ENCODE results near the gene AFAP1L2. TPM values are rescaled to one million over a fixed set of nuclear protein-coding genes. Genes with fewer than 3 reads are reported as not detected.
A peak's percentile ranks its signal among the peaks of the same experiment; 100 is the strongest.

The AFAP1L2 gene
- total RNA-seq, 4 donors from 2014 or later: 6.5 to 35.5 (median 12.9) TPM

GRCh38 chr10:114442091-114442630 is 37.9 kb upstream of the AFAP1L2 start:
- Histone ChIP-seq H3K27me3 (no peaks in the 10 kb centered on the region), H3K27ac (no peak overlapping the region), H3K4me1 (no peaks in the 10 kb centered on the region), H3K4me3 (no peak overlapping the region), H3K36me3 (peaks cover 0 to 69% (median 0%) of the 10 kb centered on the region in 3 donors), H3K9me3 (no peaks in the 10 kb centered on the region)
- no peak for DNase-seq
- no peak for TF ChIP-seq CTCF (IDR thresholded peaks at IDR 0.05)
- TF ChIP-seq POLR2A (IDR thresholded peaks at IDR 0.05): no peak

- no peak for DNase-seq
- Histone ChIP-seq H3K36me3 (peaks cover 0 to 77% (median 0%) of the 10 kb centered on the region in 3 donors), H3K4me3 (no peak overlapping the region), H3K9me3 (no peaks in the 10 kb centered on the region), H3K4me1 (no peaks in the 10 kb centered on the region), H3K27ac (no peak overlapping the region), H3K27me3 (no peaks in the 10 kb centered on the region)
- TF ChIP-seq POLR2A (IDR thresholded peaks at IDR 0.05) (no peak), CTCF (IDR thresholded peaks at IDR 0.05) (no peak)
These were observed 36.8 kb upstream of the AFAP1L2 start for GRCh38 chr10:114441107-114441506.

GRCh38 chr10:114437473-114438292 is 33.4 kb upstream of the AFAP1L2 start:
- TF ChIP-seq CTCF (IDR thresholded peaks at IDR 0.05) (peak in 4 of 6 experiments; percentile 4 to 53 (median 42)), POLR2A (IDR thresholded peaks at IDR 0.05) (no peak)
- H3K9me3 ChIP-seq: no peaks in the 10 kb centered on the region
- H3K36me3 ChIP-seq: peaks cover 0 to 69% (median 0%) of the 10 kb centered on the region in 3 donors
- no peaks in the 10 kb centered on the region for H3K27me3 ChIP-seq
- no peak overlapping the region for H3K27ac ChIP-seq
- H3K4me1 ChIP-seq: no peaks in the 10 kb centered on the region
- no peak overlapping the region for H3K4me3 ChIP-seq
- DNase-seq: no peak

- Histone ChIP-seq H3K36me3 (peaks cover 0 to 62% (median 0%) of the 10 kb centered on the region in 3 donors), H3K4me3 (no peak overlapping the region), H3K9me3 (no peaks in the 10 kb centered on the region), H3K4me1 (no peaks in the 10 kb centered on the region), H3K27ac (no peak overlapping the region), H3K27me3 (no peaks in the 10 kb centered on the region)
- no peak for TF ChIP-seq POLR2A (IDR thresholded peaks at IDR 0.05)
- no peak for TF ChIP-seq CTCF (IDR thresholded peaks at IDR 0.05)
- no peak for DNase-seq
These were observed 32.6 kb upstream of the AFAP1L2 start for GRCh38 chr10:114436941-114437340.

GRCh38 chr10:114432566-114433093 is 28.3 kb upstream of the AFAP1L2 start:
- peaks cover 0 to 24% (median 0%) of the 10 kb centered on the region in 3 donors for H3K36me3 ChIP-seq
- TF ChIP-seq CTCF (IDR thresholded peaks at IDR 0.05) (no peak), POLR2A (IDR thresholded peaks at IDR 0.05) (no peak)
- H3K9me3 ChIP-seq: no peaks in the 10 kb centered on the region
- H3K27me3 ChIP-seq: no peaks in the 10 kb centered on the region
- H3K4me1 ChIP-seq: no peaks in the 10 kb centered on the region
- no peak overlapping the region for H3K4me3 ChIP-seq
- no peak overlapping the region for H3K27ac ChIP-seq
- no peak for DNase-seq

Measured in Peyer's patch (tissue), 4 donors.